Lower leg skin (tissue), 4 donors: Measurements from ENCODE around the gene RHOG. TPM values are rescaled to one million over a fixed set of nuclear protein-coding genes. Genes with fewer than 3 reads are reported as not detected.

Experiments used
- DNase-seq, 2 donors: peaks; one replicate each; pipeline ENCODE4 v3.0.0-alpha.2; 2019; ENCODE audit warnings: low spot score in 2 of 2
- H3K4me3 ChIP-seq: fragments of 200-600 bp; sonication (generic); 2 replicates; pipeline ENCODE4 v1.5.1; 2017; ENCODE audit warnings: mild to moderate bottlenecking, low read depth; ENCODE audit not compliant: poor library complexity, severe bottlenecking
- POLR2A ChIP-seq, 2 donors: fragments of 450-650 bp; IDR thresholded peaks; one replicate each; pipeline ENCODE4 v1.6.1; 2016 to 2017; ENCODE audit warnings: antibody characterized with exemption in 2 of 2, mild to moderate bottlenecking in 1 of 2, moderate library complexity in 1 of 2
- WGBS, 2 donors: methylation state at CpG; one replicate each; pipeline ENCODE4 v1.1.5; 2018; 5-methylcytosine and 5-hydroxymethylcytosine counted together
- intact Hi-C: fragments of 100-400 bp; cut with DNase I; formaldehyde crosslinking; loops from one replicate; pipeline ENCODE4 v1.15.0; 2023; ENCODE audit warnings: low total_unique reads
- total RNA-seq, 4 donors: library from RNA; depleted of rRNA; stranded (reverse); fragments of >200 nt; gene quantifications; one replicate each; pipeline ENCODE4 v1.1.0, GENCODE V29; 2016
- TF ChIP-seq, protein P1 (sequence below), 3 donors: fragments of 450-650 bp; IDR thresholded peaks; one replicate each; pipeline ENCODE4 v1.5.1; 2016; ENCODE audit warnings: antibody characterized with exemption in 3 of 3, mild to moderate bottlenecking in 3 of 3, moderate library complexity in 2 of 3

The RHOG gene
- total RNA-seq, 4 donors from 2014 or later: 57.0 to 75.9 (median 64.0) TPM

DNA sequence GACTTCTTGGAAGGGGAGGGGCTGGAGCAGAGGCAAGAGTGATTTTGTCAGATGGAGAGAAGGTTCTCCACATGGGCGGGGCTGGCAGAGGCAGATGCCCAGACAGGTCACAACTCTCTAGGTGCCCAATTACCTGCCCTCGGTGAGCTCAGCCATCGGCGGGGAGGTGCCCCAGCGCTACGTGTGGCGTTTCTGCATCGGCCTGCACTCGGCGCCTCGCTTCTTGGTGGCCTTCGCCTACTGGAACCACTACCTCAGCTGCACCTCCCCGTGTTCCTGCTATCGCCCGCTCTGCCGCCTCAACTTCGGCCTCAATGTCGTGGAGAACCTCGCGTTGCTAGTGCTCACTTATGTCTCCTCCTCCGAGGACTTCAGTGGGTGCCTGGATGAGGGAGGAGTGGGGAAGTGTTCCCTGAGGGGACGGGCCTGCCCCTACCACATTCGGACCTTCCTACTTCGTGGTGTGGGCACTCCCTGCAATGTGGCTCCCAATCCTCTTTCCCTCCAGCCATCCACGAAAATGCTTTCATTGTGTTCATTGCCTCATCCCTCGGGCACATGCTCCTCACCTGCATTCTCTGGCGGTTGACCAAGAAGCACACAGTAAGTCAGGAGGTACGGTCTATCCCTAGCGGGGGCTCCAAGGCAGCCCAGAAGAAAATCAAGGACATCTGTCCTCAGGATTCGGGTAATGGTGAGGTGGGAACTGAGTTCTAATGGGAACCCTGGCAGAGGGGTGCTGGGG lies 16.8 kb downstream of the RHOG start:
- no peak for DNase-seq
- TF ChIP-seq, protein P1, sequence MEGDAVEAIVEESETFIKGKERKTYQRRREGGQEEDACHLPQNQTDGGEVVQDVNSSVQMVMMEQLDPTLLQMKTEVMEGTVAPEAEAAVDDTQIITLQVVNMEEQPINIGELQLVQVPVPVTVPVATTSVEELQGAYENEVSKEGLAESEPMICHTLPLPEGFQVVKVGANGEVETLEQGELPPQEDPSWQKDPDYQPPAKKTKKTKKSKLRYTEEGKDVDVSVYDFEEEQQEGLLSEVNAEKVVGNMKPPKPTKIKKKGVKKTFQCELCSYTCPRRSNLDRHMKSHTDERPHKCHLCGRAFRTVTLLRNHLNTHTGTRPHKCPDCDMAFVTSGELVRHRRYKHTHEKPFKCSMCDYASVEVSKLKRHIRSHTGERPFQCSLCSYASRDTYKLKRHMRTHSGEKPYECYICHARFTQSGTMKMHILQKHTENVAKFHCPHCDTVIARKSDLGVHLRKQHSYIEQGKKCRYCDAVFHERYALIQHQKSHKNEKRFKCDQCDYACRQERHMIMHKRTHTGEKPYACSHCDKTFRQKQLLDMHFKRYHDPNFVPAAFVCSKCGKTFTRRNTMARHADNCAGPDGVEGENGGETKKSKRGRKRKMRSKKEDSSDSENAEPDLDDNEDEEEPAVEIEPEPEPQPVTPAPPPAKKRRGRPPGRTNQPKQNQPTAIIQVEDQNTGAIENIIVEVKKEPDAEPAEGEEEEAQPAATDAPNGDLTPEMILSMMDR (IDR thresholded peaks at IDR 0.05): no peak
- no peak for TF ChIP-seq POLR2A (IDR thresholded peaks at IDR 0.05)
- WGBS, 2 donors: 87 to 91% methylated on average over 30 of the region's 30 CpGs
- H3K4me3 ChIP-seq: no peak overlapping the region
- intact Hi-C loops: no loop called here

DNA sequence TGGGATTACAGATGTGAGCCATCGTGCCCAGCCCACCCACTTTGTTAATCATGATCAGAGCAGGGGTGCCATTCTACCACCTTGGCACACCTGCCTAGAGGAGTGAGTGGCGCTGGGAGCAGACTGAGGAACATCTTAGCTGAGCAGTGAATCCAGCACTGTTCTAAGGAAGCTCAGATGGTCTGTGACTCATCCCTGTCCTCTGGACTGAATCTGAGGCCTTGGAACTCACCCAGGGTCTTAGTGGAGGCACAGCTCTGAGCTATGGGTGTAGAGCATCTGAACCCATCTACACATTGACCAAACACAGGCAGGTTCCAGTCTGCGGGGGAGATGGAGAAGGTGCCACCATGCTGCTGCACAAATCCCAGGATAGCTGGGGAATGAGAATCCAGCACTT lies 17.5 kb downstream of the RHOG start:
- WGBS, 2 donors: 84 to 100% methylated on average over 2 to 3 of the region's 3 CpGs
- intact Hi-C loops: no loop called here
- no peak overlapping the region for H3K4me3 ChIP-seq
- TF ChIP-seq, protein P1 (IDR thresholded peaks at IDR 0.05): no peak
- no peak for TF ChIP-seq POLR2A (IDR thresholded peaks at IDR 0.05)
- DNase-seq: no peak

DNA sequence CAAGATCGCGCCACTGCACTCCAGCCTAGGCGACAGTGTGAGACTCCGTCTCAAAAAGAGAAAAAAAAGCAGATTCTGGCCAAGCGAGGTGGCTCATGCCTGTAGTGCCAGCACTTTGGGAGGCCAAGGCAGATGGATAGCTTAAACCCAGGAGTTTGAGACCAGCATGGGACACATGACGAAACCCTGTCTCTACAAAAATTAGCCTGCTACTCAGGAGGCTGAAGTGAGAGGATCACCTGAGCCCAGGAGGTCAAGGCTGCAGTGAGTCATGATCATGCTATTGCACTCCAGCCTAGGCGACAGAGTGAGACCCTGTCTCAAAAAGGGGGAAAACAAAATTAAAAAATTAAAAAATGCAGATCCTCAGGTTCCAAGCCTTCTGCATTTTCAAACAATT lies 18.4 kb downstream of the RHOG start:
- intact Hi-C loops: no loop called here
- H3K4me3 ChIP-seq: no peak overlapping the region
- no peak for TF ChIP-seq POLR2A (IDR thresholded peaks at IDR 0.05)
- TF ChIP-seq, protein P1 (IDR thresholded peaks at IDR 0.05): no peak
- no peak for DNase-seq
- 96 to 97% methylated on average over 7 of the region's 7 CpGs for WGBS, 2 donors

DNA sequence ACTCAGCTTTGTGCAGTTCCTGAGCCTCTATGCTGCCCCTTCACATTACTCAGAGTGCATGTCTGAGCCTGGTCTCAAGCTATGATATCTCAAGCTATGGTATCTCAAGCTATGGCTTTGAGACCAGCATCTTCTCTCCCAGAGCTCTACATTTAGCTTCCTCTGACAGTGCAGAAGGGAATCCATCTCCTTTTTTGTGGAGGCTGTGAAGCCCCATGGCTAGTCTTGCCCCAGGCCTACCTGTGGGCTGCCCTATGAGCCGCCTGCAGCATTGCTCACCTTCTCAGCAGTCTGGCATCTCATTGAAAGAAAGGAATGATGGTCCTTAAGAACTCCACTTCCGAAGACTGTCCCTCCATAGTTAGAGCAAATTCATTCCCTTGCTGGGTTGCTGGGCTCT lies 19.8 kb downstream of the RHOG start:
- no peak overlapping the region for H3K4me3 ChIP-seq
- DNase-seq: no peak
- intact Hi-C loops: no loop called here
- WGBS, 2 donors: 100% methylated on average over 2 of the region's 2 CpGs
- no peak for TF ChIP-seq POLR2A (IDR thresholded peaks at IDR 0.05)
- TF ChIP-seq, protein P1 (IDR thresholded peaks at IDR 0.05): no peak

DNA sequence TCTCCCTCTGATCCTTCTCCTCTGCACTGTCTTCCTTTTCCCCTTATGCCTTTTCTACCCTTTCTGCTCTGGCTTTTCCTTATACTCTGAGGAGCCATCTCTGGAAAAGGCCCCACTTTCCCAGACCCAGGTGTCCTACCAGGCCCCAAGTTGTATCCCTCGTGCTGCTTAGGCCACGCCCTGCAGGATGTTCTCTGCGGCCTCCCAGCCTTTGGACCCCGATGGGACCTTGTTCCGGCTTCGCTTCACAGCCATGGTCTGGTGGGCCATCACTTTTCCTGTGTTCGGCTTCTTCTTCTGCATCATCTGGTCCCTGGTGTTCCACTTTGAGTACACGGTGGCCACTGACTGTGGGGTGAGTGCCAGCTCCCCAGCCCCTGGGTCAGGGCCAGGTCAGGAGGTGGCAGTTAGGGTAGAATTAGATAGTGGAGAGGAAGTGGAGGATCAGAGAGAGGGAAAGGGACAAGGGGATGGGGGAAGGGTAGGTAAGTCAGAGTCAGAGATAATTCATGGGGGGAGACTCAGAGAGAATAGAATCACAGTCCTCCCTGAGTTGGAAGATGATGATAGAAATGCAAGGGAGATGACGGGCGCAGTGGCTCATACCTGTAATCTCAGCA lies 23.5 kb downstream of the RHOG start:
- no peak overlapping the region for H3K4me3 ChIP-seq
- DNase-seq: no peak
- WGBS, 2 donors: 84 to 87% methylated on average over 10 of the region's 10 CpGs
- intact Hi-C loops: no loop called here
- TF ChIP-seq, protein P1 (IDR thresholded peaks at IDR 0.05): no peak
- TF ChIP-seq POLR2A (IDR thresholded peaks at IDR 0.05): no peak
